Prostate gland (tissue), 2 donors: ENCODE data around the gene DMD. TPM values are rescaled to one million over a fixed set of nuclear protein-coding genes. Genes with fewer than 3 reads are reported as not detected.

Source experiments
- DNase-seq: peaks from one replicate; pipeline ENCODE4 v3.0.0-alpha.2; 2019; ENCODE audit warnings: low spot score
- H3K27ac ChIP-seq, 2 donors: fragments of 200-600 bp; sonication (generic); 2 replicates each; pipeline ENCODE4 v1.5.1; 2017 to 2019
- H3K27me3 ChIP-seq: fragments of 200-600 bp; sonication (generic); replicated peaks from 2 replicates; pipeline ENCODE4 v1.5.1; 2019; ENCODE audit not compliant: insufficient read depth
- H3K36me3 ChIP-seq, 2 donors: fragments of 200-600 bp; sonication (generic); 1 replicate in 1 of 2; 2 replicates in 1 of 2; pipeline versions ENCODE4 v1.5.1 to v1.8.1; 2017 to 2019
- H3K4me1 ChIP-seq: fragments of 200-600 bp; sonication (generic); replicated peaks from 2 replicates; pipeline ENCODE4 v1.5.1; 2019
- H3K4me3 ChIP-seq, 2 donors: fragments of 200-600 bp; sonication (generic); 2 replicates each; pipeline ENCODE4 v1.5.1; 2017 to 2019
- H3K9me3 ChIP-seq: fragments of 200-600 bp; sonication (generic); 2 replicates; pipeline ENCODE4 v1.5.1; 2017
- POLR2A ChIP-seq: fragments of 450-650 bp; IDR thresholded peaks from one replicate; pipeline ENCODE4 v1.6.1; 2016; ENCODE audit warnings: antibody characterized with exemption, mild to moderate bottlenecking
- POLR2AphosphoS5 ChIP-seq: sonication (generic); formaldehyde crosslinking; IDR thresholded peaks from one replicate; pipeline ENCODE4 v1.6.1; 2017; ENCODE audit warnings: antibody characterized with exemption
- WGBS: methylation state at CpG from one replicate; pipeline ENCODE4 v1.1.5; 2018; 5-methylcytosine and 5-hydroxymethylcytosine counted together
- intact Hi-C: fragments of 100-400 bp; cut with DNase I; formaldehyde crosslinking; loops from one replicate; pipeline ENCODE4 v1.14.2; 2022
- total RNA-seq, 2 donors: library from RNA; depleted of rRNA; stranded (reverse); fragments of >200 nt; gene quantifications; one replicate each; pipeline ENCODE4 v1.1.0, GENCODE V29; 2016
- TF ChIP-seq, protein P1 (sequence below), 4 experiments: fragments of 200-600 bp in 2 of 4; fragments of 450-650 bp in 2 of 4; sonication (generic) in 2 of 4; IDR thresholded peaks; 1 replicate in 3 of 4; 2 replicates in 1 of 4; pipeline ENCODE4 v1.5.1; 2016 to 2019; ENCODE audit warnings: antibody characterized with exemption in 4 of 4, mild to moderate bottlenecking in 2 of 4, moderate library complexity in 2 of 4

DMD gene
- total RNA-seq, 2 donors from 2014 or later = 17.6 to 34.8 TPM

DNA sequence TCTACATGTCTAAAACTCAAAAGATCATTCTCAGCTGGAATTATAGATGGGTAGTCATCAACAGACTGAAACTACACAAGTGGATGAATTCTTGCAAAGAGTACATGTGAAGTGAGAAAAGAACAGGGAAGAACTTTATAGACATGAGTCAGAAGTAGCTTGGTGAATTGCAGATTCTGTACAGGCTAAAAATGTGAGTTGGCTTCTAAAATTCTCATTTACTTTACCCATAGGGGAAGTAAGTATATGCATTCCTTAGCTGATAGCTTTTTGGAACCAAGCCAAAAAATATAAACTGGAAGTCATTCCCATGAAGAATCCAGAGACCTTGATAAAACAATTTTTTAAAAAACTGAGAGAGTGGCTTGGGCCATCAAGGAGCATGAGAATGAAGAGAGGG is 1555.3 kb downstream of the DMD start:
- no peaks in the 10 kb centered on the region for H3K27me3 ChIP-seq
- no peak overlapping the region for H3K27ac ChIP-seq
- no peak overlapping the region for H3K4me3 ChIP-seq
- no peaks in the 10 kb centered on the region for H3K9me3 ChIP-seq
- no peak for TF ChIP-seq POLR2A
- no peak for TF ChIP-seq POLR2AphosphoS5
- intact Hi-C loops = loop anchor here (5.0 to 10.0 kb wide), 2 partner anchors 381 to 619 kb away; no protein-coding TSS in a partner anchor
- no peaks in the 10 kb centered on the region for H3K36me3 ChIP-seq
- DNase-seq = no peak
- H3K4me1 ChIP-seq = no peaks in the 10 kb centered on the region

DNA sequence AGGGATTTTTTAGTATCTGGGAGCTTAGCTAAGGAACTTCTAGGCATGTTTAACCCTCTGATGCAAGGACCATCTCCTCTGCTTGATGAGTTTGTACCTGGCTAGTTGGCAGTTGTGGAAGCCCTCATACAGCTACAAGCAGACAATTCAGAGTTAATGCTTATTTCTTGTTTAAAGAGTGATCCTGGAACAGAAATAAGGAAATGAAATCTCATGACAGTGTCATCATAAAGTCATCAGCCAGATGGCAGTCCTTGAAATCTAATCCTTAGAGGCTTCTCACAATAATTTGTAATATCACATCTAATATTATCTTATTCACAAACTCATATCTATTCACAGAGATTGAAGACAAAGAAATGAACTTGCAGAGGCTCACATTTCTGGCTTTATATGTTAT is 1557.9 kb downstream of the DMD start:
- intact Hi-C loops = loop anchor here (10.0 kb wide), 1 partner anchor 379 kb away; no protein-coding TSS in a partner anchor
- TF ChIP-seq, protein P1, sequence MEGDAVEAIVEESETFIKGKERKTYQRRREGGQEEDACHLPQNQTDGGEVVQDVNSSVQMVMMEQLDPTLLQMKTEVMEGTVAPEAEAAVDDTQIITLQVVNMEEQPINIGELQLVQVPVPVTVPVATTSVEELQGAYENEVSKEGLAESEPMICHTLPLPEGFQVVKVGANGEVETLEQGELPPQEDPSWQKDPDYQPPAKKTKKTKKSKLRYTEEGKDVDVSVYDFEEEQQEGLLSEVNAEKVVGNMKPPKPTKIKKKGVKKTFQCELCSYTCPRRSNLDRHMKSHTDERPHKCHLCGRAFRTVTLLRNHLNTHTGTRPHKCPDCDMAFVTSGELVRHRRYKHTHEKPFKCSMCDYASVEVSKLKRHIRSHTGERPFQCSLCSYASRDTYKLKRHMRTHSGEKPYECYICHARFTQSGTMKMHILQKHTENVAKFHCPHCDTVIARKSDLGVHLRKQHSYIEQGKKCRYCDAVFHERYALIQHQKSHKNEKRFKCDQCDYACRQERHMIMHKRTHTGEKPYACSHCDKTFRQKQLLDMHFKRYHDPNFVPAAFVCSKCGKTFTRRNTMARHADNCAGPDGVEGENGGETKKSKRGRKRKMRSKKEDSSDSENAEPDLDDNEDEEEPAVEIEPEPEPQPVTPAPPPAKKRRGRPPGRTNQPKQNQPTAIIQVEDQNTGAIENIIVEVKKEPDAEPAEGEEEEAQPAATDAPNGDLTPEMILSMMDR (IDR thresholded peaks at IDR 0.05) = no peak
- TF ChIP-seq POLR2AphosphoS5 (no peak), POLR2A (no peak)

DNA sequence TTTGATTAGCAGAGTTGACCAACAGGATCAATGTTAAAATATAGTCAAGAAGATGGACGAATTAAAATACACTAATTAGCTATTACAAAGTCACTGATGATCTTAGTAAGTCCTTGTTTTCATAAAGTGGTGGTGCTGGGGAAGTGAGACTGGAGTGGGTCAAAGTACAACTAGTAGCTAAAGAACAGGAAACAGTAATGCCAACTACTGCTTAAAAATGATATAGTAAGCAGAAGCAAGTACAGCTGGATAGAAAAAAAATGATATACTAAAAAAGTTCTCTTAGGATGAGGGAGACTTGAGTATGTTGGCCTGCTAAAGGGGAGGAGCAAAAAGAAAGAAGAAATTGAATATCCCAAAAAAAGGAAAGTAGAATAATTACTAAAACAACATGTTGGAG is 1558.7 kb downstream of the DMD start:
- TF ChIP-seq POLR2A (no peak), POLR2AphosphoS5 (no peak)
- TF ChIP-seq, protein P1 (IDR thresholded peaks at IDR 0.05) = no peak
- Histone ChIP-seq H3K27ac (no peak overlapping the region), H3K9me3 (no peaks in the 10 kb centered on the region), H3K4me3 (no peak overlapping the region), H3K27me3 (no peaks in the 10 kb centered on the region), H3K4me1 (no peaks in the 10 kb centered on the region), H3K36me3 (no peaks in the 10 kb centered on the region)
- no peak for DNase-seq
- WGBS = 86% methylated on average over 1 of the region's 1 CpG
- intact Hi-C loops = loop anchor here (10.0 kb wide), 1 partner anchor 378 kb away; no protein-coding TSS in a partner anchor

More for the DNA sequence above, 1557.9 kb downstream of the DMD start:
- Histone ChIP-seq H3K9me3 (no peaks in the 10 kb centered on the region), H3K27me3 (no peaks in the 10 kb centered on the region), H3K36me3 (no peaks in the 10 kb centered on the region), H3K27ac (no peak overlapping the region), H3K4me3 (no peak overlapping the region), H3K4me1 (no peaks in the 10 kb centered on the region)
- no peak for DNase-seq

DNA sequence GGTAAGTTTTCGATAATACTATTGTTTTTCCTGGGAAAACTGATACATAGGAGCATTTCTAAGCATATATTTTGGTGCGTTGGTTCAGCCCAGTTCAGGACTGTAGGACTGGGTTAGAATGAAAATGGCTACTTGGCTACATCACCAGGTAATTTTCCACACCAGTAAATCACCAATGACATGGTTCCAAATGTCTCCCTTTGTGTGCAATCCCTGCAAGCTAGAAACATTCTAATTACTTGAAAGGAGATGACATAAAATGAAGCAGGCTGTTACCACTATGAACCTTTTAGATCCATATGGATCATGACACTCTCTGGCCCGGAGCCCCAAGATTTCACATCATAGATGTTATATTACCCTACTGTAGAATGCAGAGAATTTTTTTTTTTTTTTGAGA is 1562.1 kb downstream of the DMD start:
- H3K9me3 ChIP-seq = no peaks in the 10 kb centered on the region
- H3K27ac ChIP-seq = no peak overlapping the region
- no peaks in the 10 kb centered on the region for H3K27me3 ChIP-seq
- H3K4me1 ChIP-seq = no peaks in the 10 kb centered on the region
- H3K36me3 ChIP-seq = no peaks in the 10 kb centered on the region
- 95% methylated on average over 3 of the region's 3 CpGs for WGBS
- intact Hi-C loops = no loop called here
- DNase-seq = no peak
- no peak overlapping the region for H3K4me3 ChIP-seq
- TF ChIP-seq, protein P1 (IDR thresholded peaks at IDR 0.05) = no peak
- no peak for TF ChIP-seq POLR2A
- TF ChIP-seq POLR2AphosphoS5 = no peak

DNA sequence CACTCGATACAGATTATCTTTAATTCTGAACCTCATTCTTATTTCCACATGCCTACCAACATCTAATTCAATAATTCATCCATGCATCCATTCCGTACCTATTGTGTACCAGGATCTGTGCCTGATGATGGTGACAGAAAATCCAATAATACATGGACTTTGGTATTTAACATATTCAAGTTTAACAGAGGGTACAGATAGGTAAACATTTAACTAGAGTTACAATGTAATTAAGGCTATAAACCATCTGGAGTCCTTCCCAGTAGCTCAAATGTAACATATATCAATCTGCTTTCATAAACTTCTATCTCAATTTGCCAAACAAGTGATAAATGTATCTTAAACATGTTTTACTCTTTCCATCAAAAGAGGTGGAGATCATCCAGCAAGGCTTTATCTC is 1578.0 kb downstream of the DMD start:
- Histone ChIP-seq H3K36me3 (no peaks in the 10 kb centered on the region), H3K9me3 (no peaks in the 10 kb centered on the region), H3K4me3 (no peak overlapping the region), H3K27me3 (no peaks in the 10 kb centered on the region), H3K27ac (no peak overlapping the region), H3K4me1 (no peaks in the 10 kb centered on the region)
- TF ChIP-seq POLR2A = no peak
- no peak for TF ChIP-seq POLR2AphosphoS5
- TF ChIP-seq, protein P1 (IDR thresholded peaks at IDR 0.05) = no peak
- WGBS = 68% methylated on average over 2 of the region's 2 CpGs
- intact Hi-C loops = no loop called here
- no peak for DNase-seq
